HUES64 (cell line): Measurements from ENCODE around the gene MN1.

ENCODE experiments used
- H3K27ac ChIP-seq: 2 replicates; pipeline ENCODE4 v1.7.0; 2013; ENCODE audit warnings: low read depth, low read length, inconsistent platforms
- H3K27me3 ChIP-seq: 2 replicates; pipeline ENCODE4 v1.6.1; 2013; ENCODE audit warnings: mild to moderate bottlenecking, low read length; ENCODE audit not compliant: insufficient read depth
- H3K36me3 ChIP-seq: 2 replicates; pipeline ENCODE4 v1.6.1; 2013; ENCODE audit warnings: mild to moderate bottlenecking, low read length; ENCODE audit not compliant: insufficient read depth
- H3K4me1 ChIP-seq: 2 replicates; pipeline ENCODE4 v1.6.1; 2013; ENCODE audit warnings: mild to moderate bottlenecking, low read length, moderate library complexity; ENCODE audit not compliant: insufficient read depth
- H3K4me3 ChIP-seq: 2 replicates; pipeline ENCODE4 v1.5.1; 2013; ENCODE audit warnings: mild to moderate bottlenecking, low read length, moderate library complexity
- H3K9ac ChIP-seq: 2 replicates; pipeline ENCODE4 v1.6.1; 2013; ENCODE audit warnings: mild to moderate bottlenecking, low read depth, low read length
- H3K9me3 ChIP-seq: 2 replicates; pipeline ENCODE4 v1.6.1; 2013; ENCODE audit warnings: low read depth, low read length; ENCODE audit not compliant: insufficient read depth
- WGBS: fragments of 150-250, 120-280 bp; methylation state at CpG from one replicate; pipeline ENCODE4 v1.1.7; 2013; ENCODE audit warnings: missing lambda C conversion rate; 5-methylcytosine and 5-hydroxymethylcytosine counted together

MN1 gene

GRCh38 chr22:27719036-27719347, 82.6 kb downstream of the MN1 start:
- Histone ChIP-seq H3K36me3 (peaks cover 16% of the 10 kb centered on the region; the same call in 1 of the 2 replicates), H3K4me1 (peaks cover 18% of the 10 kb centered on the region), H3K27ac (no peak overlapping the region), H3K9ac (no peak overlapping the region), H3K9me3 (no peaks in the 10 kb centered on the region; the same call in 1 of the 2 replicates), H3K27me3 (no peaks in the 10 kb centered on the region), H3K4me3 (no peak overlapping the region)
- 93% methylated on average over 3 of the region's 3 CpGs for WGBS

GRCh38 chr22:27718186-27719035, 83.1 kb downstream of the MN1 start:
- H3K4me3 ChIP-seq, result no peak overlapping the region
- peaks cover 16% of the 10 kb centered on the region; the same call in 1 of the 2 replicates for H3K36me3 ChIP-seq
- WGBS, result 69% methylated on average over 10 of the region's 10 CpGs
- H3K27me3 ChIP-seq, result no peaks in the 10 kb centered on the region
- peaks cover 22% of the 10 kb centered on the region for H3K4me1 ChIP-seq
- no peak overlapping the region for H3K27ac ChIP-seq
- H3K9ac ChIP-seq, result no peak overlapping the region
- H3K9me3 ChIP-seq, result no peaks in the 10 kb centered on the region; the same call in 1 of the 2 replicates

- Histone ChIP-seq H3K4me3 (no peak overlapping the region), H3K9me3 (no peaks in the 10 kb centered on the region; the same call in 1 of the 2 replicates), H3K36me3 (peaks cover 16% of the 10 kb centered on the region; the same call in 1 of the 2 replicates), H3K9ac (no peak overlapping the region), H3K27me3 (no peaks in the 10 kb centered on the region), H3K27ac (no peak overlapping the region), H3K4me1 (peaks cover 25% of the 10 kb centered on the region)
- 80% methylated on average over 9 of the region's 9 CpGs for whole genome bisulfite sequencing
Measured at GRCh38 chr22:27717094-27717493, 84.5 kb downstream of the MN1 start.

GRCh38 chr22:27716074-27716473, 85.5 kb downstream of the MN1 start:
- no peaks in the 10 kb centered on the region for H3K27me3 ChIP-seq
- 94% methylated on average over 1 of the region's 1 CpG for WGBS
- H3K4me1 ChIP-seq, result peaks cover 25% of the 10 kb centered on the region
- peaks cover 16% of the 10 kb centered on the region; the same call in 1 of the 2 replicates for H3K36me3 ChIP-seq
- no peak overlapping the region for H3K4me3 ChIP-seq
- no peak overlapping the region for H3K27ac ChIP-seq
- no peak overlapping the region for H3K9ac ChIP-seq
- H3K9me3 ChIP-seq, result no peaks in the 10 kb centered on the region; the same call in 1 of the 2 replicates

GRCh38 chr22:27715106-27715505, 86.5 kb downstream of the MN1 start:
- H3K27ac ChIP-seq, result no peak overlapping the region
- H3K36me3 ChIP-seq, result peaks cover 16% of the 10 kb centered on the region; the same call in 1 of the 2 replicates
- H3K4me3 ChIP-seq, result no peak overlapping the region
- peaks cover 25% of the 10 kb centered on the region for H3K4me1 ChIP-seq
- H3K9me3 ChIP-seq, result no peaks in the 10 kb centered on the region; the same call in 1 of the 2 replicates
- WGBS, result 90% methylated on average over 10 of the region's 10 CpGs
- H3K9ac ChIP-seq, result no peak overlapping the region
- no peaks in the 10 kb centered on the region for H3K27me3 ChIP-seq

GRCh38 chr22:27714068-27714467, 87.5 kb downstream of the MN1 start:
- Histone ChIP-seq H3K4me1 (peaks cover 24% of the 10 kb centered on the region), H3K27ac (no peak overlapping the region), H3K9ac (no peak overlapping the region), H3K9me3 (no peaks in the 10 kb centered on the region; the same call in 1 of the 2 replicates), H3K36me3 (peaks cover 23% of the 10 kb centered on the region; the same call in 1 of the 2 replicates), H3K4me3 (no peak overlapping the region), H3K27me3 (no peaks in the 10 kb centered on the region)
- 86% methylated on average over 6 of the region's 6 CpGs for WGBS

- WGBS, result 69% methylated on average over 4 of the region's 4 CpGs
- Histone ChIP-seq H3K9me3 (no peaks in the 10 kb centered on the region; the same call in 1 of the 2 replicates), H3K27ac (no peak overlapping the region), H3K9ac (no peak overlapping the region), H3K4me1 (peaks cover 18% of the 10 kb centered on the region), H3K36me3 (peaks cover 23% of the 10 kb centered on the region; the same call in 1 of the 2 replicates), H3K27me3 (no peaks in the 10 kb centered on the region), H3K4me3 (no peak overlapping the region)
Measured at GRCh38 chr22:27713461-27713860, 88.1 kb downstream of the MN1 start.

- Histone ChIP-seq H3K36me3 (peaks cover 27% of the 10 kb centered on the region; the same call in 1 of the 2 replicates), H3K4me1 (peaks cover 10% of the 10 kb centered on the region; the same call in 1 of the 2 replicates), H3K9ac (no peak overlapping the region), H3K27me3 (no peaks in the 10 kb centered on the region), H3K9me3 (no peaks in the 10 kb centered on the region; the same call in 1 of the 2 replicates), H3K4me3 (no peak overlapping the region), H3K27ac (no peak overlapping the region)
- 81% methylated on average over 3 of the region's 3 CpGs for WGBS
Measured at GRCh38 chr22:27711756-27712155, 89.8 kb downstream of the MN1 start.

- no peak overlapping the region for H3K9ac ChIP-seq
- no peaks in the 10 kb centered on the region for H3K9me3 ChIP-seq
- no peaks in the 10 kb centered on the region for H3K27me3 ChIP-seq
- H3K36me3 ChIP-seq, result peaks cover 23% of the 10 kb centered on the region; the same call in 1 of the 2 replicates
- WGBS, result 95% methylated on average over 2 of the region's 3 CpGs
- no peak overlapping the region for H3K27ac ChIP-seq
- peaks cover 10% of the 10 kb centered on the region; the same call in 1 of the 2 replicates for H3K4me1 ChIP-seq
- no peak overlapping the region for H3K4me3 ChIP-seq
Measured at GRCh38 chr22:27711012-27711411, 90.5 kb downstream of the MN1 start.

GRCh38 chr22:27709919-27710675, 91.5 kb downstream of the MN1 start:
- WGBS, result 94% methylated on average over 7 of the region's 8 CpGs

GRCh38 chr22:27706489-27706888, 95.1 kb downstream of the MN1 start:
- Histone ChIP-seq H3K4me1 (no peaks in the 10 kb centered on the region), H3K9me3 (peaks cover 4% of the 10 kb centered on the region; the same call in 1 of the 2 replicates), H3K27me3 (no peaks in the 10 kb centered on the region), H3K36me3 (peaks cover 20% of the 10 kb centered on the region; the same call in 1 of the 2 replicates), H3K9ac (no peak overlapping the region), H3K27ac (no peak overlapping the region), H3K4me3 (no peak overlapping the region)
- 83% methylated on average over 5 of the region's 5 CpGs for WGBS

More at GRCh38 chr22:27709919-27710675, 91.5 kb downstream of the MN1 start:
- Histone ChIP-seq H3K36me3 (peaks cover 19% of the 10 kb centered on the region; the same call in 1 of the 2 replicates), H3K9ac (no peak overlapping the region), H3K4me3 (no peak overlapping the region), H3K4me1 (peaks cover 10% of the 10 kb centered on the region; the same call in 1 of the 2 replicates), H3K9me3 (no peaks in the 10 kb centered on the region), H3K27me3 (no peaks in the 10 kb centered on the region), H3K27ac (no peak overlapping the region)
